NCI-H69 (cell line): ENCODE data around the gene SYT5.
"Not testable (repeated sequence)": the region's sequence is repeated elsewhere in the genome, so short reads cannot be mapped to it uniquely, and the experiment has no call there.

Experiments
- DNase-seq: peaks from one replicate; lab custom pipeline; 2025; lab: John Stamatoyannopoulos, UW

SYT5 gene

GRCh38 chr19:55179606-55180484 is at the start of gene SYT5:
TSS of gene SYT5 (minus strand) at chr19:55180289. CDS start at chr19:55179041, 1,248 bp downstream.
- peak; percentile 67 for DNase-seq

- no peak for DNase-seq
These were observed 49.7 kb upstream of the SYT5 start for GRCh38 chr19:55229789-55230182.

GRCh38 chr19:55229145-55229788 is 49.2 kb upstream of the SYT5 start:
- DNase-seq = no peak

GRCh38 chr19:55228403-55229031 is 48.4 kb upstream of the SYT5 start, which contains the start of gene TMEM86B:
TSS of gene TMEM86B (minus strand) at chr19:55228763. CDS start at chr19:55228741, 22 bp downstream.
- DNase-seq = no peak

GRCh38 chr19:55228015-55228391 is 47.9 kb upstream of the SYT5 start:
- no peak for DNase-seq

GRCh38 chr19:55227241-55228014 is 47.3 kb upstream of the SYT5 start:
- no peak for DNase-seq

- no peak for DNase-seq
These were observed 46.7 kb upstream of the SYT5 start for GRCh38 chr19:55226788-55227187.

GRCh38 chr19:55226273-55226672 is 46.2 kb upstream of the SYT5 start:
- DNase-seq = no peak

- no peak for DNase-seq
These were observed 45.4 kb upstream of the SYT5 start for GRCh38 chr19:55225415-55225958.

- DNase-seq = not testable (repeated sequence)
These were observed 44.8 kb upstream of the SYT5 start for GRCh38 chr19:55224679-55225414.

- DNase-seq = no peak
These were observed 44.1 kb upstream of the SYT5 start for GRCh38 chr19:55224038-55224665.

- no peak for DNase-seq
These were observed 43.4 kb upstream of the SYT5 start for GRCh38 chr19:55223291-55224037.

GRCh38 chr19:55220525-55220924 is 40.4 kb upstream of the SYT5 start:
- DNase-seq = no peak

- peak; percentile 98 for DNase-seq
These were observed 36.5 kb upstream of the SYT5 start for GRCh38 chr19:55216461-55217198.

- DNase-seq = no peak
These were observed 33.5 kb upstream of the SYT5 start for GRCh38 chr19:55213547-55213946.

- DNase-seq = peak; percentile 51
These were observed 32.4 kb upstream of the SYT5 start for GRCh38 chr19:55212447-55212846.

- DNase-seq = peak; percentile 72
These were observed 29.8 kb upstream of the SYT5 start for GRCh38 chr19:55209693-55210472.
